Stimulated activated naive CD8-positive, alpha-beta T cell treated with anti-CD3 and anti-CD28 coated beads, Interleukin-15, amount 100 ng/mL, for 72 hours (primary cell): ENCODE measurements around the gene L3MBTL1.

Source experiments
- ATAC-seq: fragments of 150-1000 bp; cut with Tn5 transposase; 2 replicates; pipeline ENCODE4 v1.10.0; 2021; ENCODE audit warnings: mild to moderate bottlenecking, moderate library complexity
- DNase-seq, 2 donors: peaks; one replicate each; pipeline ENCODE4 v3.0.0; 2021 to 2022
- H3K27ac Mint-ChIP-seq, 2 donors: one replicate each; pipeline ENCODE4 v1.8.0; 2022; ENCODE audit warnings: mild to moderate bottlenecking in 2 of 2, mixed read lengths in 2 of 2, moderate library complexity in 2 of 2
- H3K27me3 Mint-ChIP-seq: one replicate; pipeline ENCODE4 v1.8.0; 2022; ENCODE audit warnings: mixed read lengths
- H3K4me1 Mint-ChIP-seq: one replicate; pipeline ENCODE4 v1.8.0; 2022; ENCODE audit warnings: mild to moderate bottlenecking, mixed read lengths
- H3K4me3 Mint-ChIP-seq, 2 donors: one replicate each; pipeline ENCODE4 v1.8.0; 2022; ENCODE audit warnings: mild to moderate bottlenecking in 2 of 2, mixed read lengths in 2 of 2, moderate library complexity in 1 of 2
- H3K9me3 Mint-ChIP-seq, 2 donors: one replicate each; pipeline ENCODE4 v1.8.0; 2022; ENCODE audit warnings: mixed read lengths in 2 of 2

Gene L3MBTL1

GRCh38 chr20:43525021-43525420 is 17.5 kb downstream of the L3MBTL1 start:
- no peak for DNase-seq
- no peaks in the 10 kb centered on the region for H3K27me3 Mint-ChIP-seq
- no peaks in the 10 kb centered on the region for H3K4me1 Mint-ChIP-seq
- H3K4me3 Mint-ChIP-seq: no peak overlapping the region
- no peak for ATAC-seq
- H3K9me3 Mint-ChIP-seq: peaks cover 0 to 10% of the 10 kb centered on the region in 2 donors
- H3K27ac Mint-ChIP-seq: no peak overlapping the region

DNA sequence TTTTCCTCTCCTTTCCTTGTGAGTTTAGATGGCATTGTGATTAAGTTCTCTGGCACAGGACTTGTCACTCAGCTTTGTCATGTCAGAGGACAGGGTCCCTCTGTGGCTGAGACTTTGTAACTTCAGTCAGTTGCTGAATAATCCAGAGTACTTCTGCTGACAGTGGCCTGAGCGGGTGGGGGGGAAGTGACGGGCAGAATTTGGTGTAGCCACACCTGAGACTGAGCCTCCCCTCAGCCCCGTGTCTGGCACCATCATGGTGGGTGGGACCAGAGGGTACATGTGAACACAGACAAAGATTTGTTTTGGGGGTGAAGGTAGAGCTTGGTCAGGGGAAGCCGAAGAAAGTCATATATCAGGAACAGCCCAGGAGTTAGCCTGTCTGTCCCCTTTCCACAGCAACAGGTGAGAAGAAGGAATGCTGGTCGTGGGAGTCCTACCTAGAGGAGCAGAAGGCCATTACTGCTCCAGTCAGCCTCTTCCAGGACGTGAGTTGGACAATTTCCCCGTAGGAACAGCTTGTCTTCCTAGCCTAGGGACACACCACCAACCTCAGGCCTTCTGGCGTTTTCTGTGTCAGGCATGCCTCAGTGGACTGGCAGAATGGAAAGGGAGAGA is 20.9 kb downstream of the L3MBTL1 start:
- H3K27me3 Mint-ChIP-seq: no peaks in the 10 kb centered on the region
- H3K4me1 Mint-ChIP-seq: no peaks in the 10 kb centered on the region
- no peak overlapping the region for H3K4me3 Mint-ChIP-seq
- peaks cover 0 to 10% of the 10 kb centered on the region in 2 donors for H3K9me3 Mint-ChIP-seq
- DNase-seq (no peak), ATAC-seq (no peak)
- no peak overlapping the region for H3K27ac Mint-ChIP-seq

DNA sequence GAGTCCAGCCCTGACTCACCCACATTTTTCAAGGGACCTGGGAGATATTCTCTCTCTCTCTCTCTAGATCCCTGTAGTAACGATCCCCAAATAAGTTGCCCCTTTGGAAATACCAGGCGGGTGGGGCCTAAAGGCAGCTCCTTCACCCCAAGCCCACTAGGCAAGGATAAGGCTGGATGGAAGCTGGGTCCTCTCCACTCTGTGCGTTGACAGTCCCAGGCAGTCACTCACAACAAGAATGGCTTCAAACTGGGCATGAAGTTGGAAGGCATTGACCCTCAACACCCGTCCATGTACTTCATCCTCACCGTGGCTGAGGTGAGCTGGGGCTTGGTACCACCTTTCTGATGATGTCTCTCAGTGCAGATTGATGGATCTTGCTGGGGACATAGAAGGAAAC is 21.6 kb downstream of the L3MBTL1 start:
- H3K27ac Mint-ChIP-seq: peak overlapping the region in 1 of 2 donors; percentile 52
- no peaks in the 10 kb centered on the region for H3K4me1 Mint-ChIP-seq
- no peak for ATAC-seq
- no peak overlapping the region for H3K4me3 Mint-ChIP-seq
- DNase-seq: no peak
- peaks cover 0 to 10% of the 10 kb centered on the region in 2 donors for H3K9me3 Mint-ChIP-seq
- H3K27me3 Mint-ChIP-seq: no peaks in the 10 kb centered on the region

DNA sequence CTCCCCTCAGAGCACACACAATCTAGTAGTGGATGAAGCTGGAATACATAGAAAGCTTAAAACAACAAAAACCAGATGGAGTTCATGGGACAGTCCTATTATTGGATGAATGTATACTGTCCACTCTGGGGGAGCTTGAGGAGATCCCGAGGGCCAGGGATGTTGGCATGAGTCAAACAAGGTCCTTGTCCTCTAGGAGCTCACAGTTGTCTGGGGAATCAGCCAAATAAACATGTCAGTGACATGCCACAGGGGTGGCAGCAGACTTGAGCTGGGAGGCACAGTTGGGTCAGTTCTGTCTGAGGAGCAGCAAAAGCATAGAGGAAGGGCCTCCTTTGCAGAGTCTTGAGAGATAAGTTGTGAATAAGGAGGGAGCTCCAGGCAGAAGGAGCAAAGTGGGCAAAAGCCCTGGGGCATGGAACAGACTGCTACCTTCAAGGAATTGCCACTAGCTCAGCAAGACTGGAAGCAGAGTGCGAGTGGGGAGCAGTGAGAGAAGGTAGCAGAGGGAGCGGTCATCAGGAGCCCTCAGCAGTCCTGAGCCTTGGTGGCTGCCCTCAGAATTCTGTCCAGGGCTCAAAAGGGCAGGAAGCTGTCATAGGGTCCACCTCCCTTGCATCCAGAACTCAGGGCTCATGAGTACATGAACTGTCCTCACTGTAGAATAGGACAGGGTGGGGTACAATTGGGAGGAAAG is 22.1 kb downstream of the L3MBTL1 start:
- H3K27me3 Mint-ChIP-seq: no peaks in the 10 kb centered on the region
- H3K4me3 Mint-ChIP-seq: no peak overlapping the region
- peaks cover 0 to 6% of the 10 kb centered on the region in 2 donors for H3K9me3 Mint-ChIP-seq
- DNase-seq (no peak), ATAC-seq (no peak)
- H3K4me1 Mint-ChIP-seq: no peaks in the 10 kb centered on the region
- peak overlapping the region; percentile 52 to 60 for H3K27ac Mint-ChIP-seq

- Mint-ChIP-seq H3K27ac (no peak overlapping the region), H3K9me3 (no peaks in the 10 kb centered on the region), H3K4me1 (no peaks in the 10 kb centered on the region), H3K27me3 (no peaks in the 10 kb centered on the region), H3K4me3 (no peak overlapping the region)
- no peak for ATAC-seq
- DNase-seq: no peak
Observed at GRCh38 chr20:43530321-43531090, 23.0 kb downstream of the L3MBTL1 start.

- DNase-seq: no peak
- ATAC-seq: no peak
- no peaks in the 10 kb centered on the region for H3K27me3 Mint-ChIP-seq
- no peaks in the 10 kb centered on the region for H3K4me1 Mint-ChIP-seq
- peak overlapping the region in 1 of 2 donors; percentile 31 for H3K27ac Mint-ChIP-seq
- no peaks in the 10 kb centered on the region for H3K9me3 Mint-ChIP-seq
- no peak overlapping the region for H3K4me3 Mint-ChIP-seq
Observed at GRCh38 chr20:43531091-43531443, 23.6 kb downstream of the L3MBTL1 start.

DNA sequence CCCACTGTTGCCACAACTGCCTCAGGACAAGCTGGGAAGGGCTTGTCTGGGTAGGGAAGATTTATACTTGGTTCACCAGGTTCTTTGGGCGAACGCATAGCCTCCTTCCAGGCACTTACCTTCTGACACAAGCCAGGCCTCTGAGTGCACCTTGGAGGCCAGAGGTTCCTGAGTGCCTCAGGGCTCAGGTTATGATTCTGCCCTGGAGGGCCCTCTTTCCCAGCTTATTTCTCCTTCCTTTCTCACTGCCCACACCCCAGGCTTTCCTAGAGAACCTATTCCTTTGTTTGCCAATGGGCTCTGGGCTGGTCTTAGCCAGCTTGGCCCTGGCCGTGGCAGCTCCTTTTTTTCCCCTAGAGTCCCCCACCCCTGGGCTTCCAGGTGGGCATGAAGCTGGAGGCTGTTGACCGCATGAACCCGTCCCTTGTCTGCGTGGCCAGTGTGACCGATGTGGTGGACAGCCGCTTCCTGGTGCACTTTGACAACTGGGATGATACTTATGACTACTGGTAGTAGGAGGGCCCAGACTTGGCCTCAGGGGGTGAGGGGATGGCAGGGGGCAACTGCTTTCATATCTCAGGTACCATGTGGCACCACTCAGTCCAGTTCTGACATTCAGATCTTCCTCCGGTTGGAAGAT is 25.0 kb downstream of the L3MBTL1 start:
- Mint-ChIP-seq H3K4me3 (no peak overlapping the region), H3K27me3 (no peaks in the 10 kb centered on the region), H3K27ac (no peak overlapping the region), H3K9me3 (no peaks in the 10 kb centered on the region), H3K4me1 (no peaks in the 10 kb centered on the region)
- ATAC-seq: no peak
- DNase-seq: no peak

GRCh38 chr20:43533060-43533459 is 25.6 kb downstream of the L3MBTL1 start:
- Mint-ChIP-seq H3K4me3 (no peak overlapping the region), H3K27me3 (no peaks in the 10 kb centered on the region), H3K4me1 (no peaks in the 10 kb centered on the region), H3K27ac (no peak overlapping the region), H3K9me3 (no peaks in the 10 kb centered on the region)
- ATAC-seq: no peak
- no peak for DNase-seq

GRCh38 chr20:43534016-43534415 is 26.5 kb downstream of the L3MBTL1 start:
- Mint-ChIP-seq H3K4me3 (no peak overlapping the region), H3K4me1 (no peaks in the 10 kb centered on the region), H3K9me3 (no peaks in the 10 kb centered on the region), H3K27me3 (no peaks in the 10 kb centered on the region), H3K27ac (no peak overlapping the region)
- no peak for ATAC-seq
- no peak for DNase-seq

- Mint-ChIP-seq H3K4me1 (no peaks in the 10 kb centered on the region), H3K27me3 (no peaks in the 10 kb centered on the region), H3K4me3 (no peak overlapping the region), H3K27ac (no peak overlapping the region), H3K9me3 (no peaks in the 10 kb centered on the region)
- DNase-seq: no peak
- ATAC-seq: no peak
Observed at GRCh38 chr20:43534791-43535350, 27.4 kb downstream of the L3MBTL1 start.

DNA sequence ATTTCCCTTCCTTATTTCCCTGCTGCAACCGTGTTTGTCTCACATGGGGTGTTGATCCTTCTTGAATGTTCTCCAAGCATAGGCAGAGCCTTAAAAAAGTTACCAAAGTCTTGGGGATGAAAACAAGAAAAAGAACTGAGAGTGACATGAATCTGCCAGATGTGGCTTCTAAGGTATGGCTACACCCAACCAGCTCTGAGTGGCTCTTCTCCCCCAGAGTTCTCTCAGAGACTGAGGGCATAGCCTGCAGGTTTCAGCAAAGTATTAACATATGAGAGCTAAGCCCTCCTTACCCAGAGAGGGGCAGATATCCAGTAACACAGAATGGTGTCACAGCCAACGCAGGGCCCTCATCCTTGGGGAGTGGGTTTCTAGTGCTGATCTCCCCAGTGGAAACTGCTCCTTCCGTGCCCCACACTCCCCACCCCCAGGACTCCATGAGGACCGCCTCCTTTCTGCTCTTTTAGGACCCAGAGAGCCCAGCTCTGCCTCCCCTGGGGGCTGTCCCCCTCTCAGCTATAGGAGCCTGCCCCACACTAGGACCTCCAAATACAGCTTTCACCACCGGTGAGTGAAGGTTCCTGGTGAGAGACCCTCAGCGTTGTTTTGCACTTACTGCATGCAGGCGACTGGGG is 28.0 kb downstream of the L3MBTL1 start:
- no peak overlapping the region for H3K4me3 Mint-ChIP-seq
- H3K27me3 Mint-ChIP-seq: no peaks in the 10 kb centered on the region
- DNase-seq: no peak
- no peaks in the 10 kb centered on the region for H3K9me3 Mint-ChIP-seq
- no peaks in the 10 kb centered on the region for H3K4me1 Mint-ChIP-seq
- no peak overlapping the region for H3K27ac Mint-ChIP-seq
- no peak for ATAC-seq

DNA sequence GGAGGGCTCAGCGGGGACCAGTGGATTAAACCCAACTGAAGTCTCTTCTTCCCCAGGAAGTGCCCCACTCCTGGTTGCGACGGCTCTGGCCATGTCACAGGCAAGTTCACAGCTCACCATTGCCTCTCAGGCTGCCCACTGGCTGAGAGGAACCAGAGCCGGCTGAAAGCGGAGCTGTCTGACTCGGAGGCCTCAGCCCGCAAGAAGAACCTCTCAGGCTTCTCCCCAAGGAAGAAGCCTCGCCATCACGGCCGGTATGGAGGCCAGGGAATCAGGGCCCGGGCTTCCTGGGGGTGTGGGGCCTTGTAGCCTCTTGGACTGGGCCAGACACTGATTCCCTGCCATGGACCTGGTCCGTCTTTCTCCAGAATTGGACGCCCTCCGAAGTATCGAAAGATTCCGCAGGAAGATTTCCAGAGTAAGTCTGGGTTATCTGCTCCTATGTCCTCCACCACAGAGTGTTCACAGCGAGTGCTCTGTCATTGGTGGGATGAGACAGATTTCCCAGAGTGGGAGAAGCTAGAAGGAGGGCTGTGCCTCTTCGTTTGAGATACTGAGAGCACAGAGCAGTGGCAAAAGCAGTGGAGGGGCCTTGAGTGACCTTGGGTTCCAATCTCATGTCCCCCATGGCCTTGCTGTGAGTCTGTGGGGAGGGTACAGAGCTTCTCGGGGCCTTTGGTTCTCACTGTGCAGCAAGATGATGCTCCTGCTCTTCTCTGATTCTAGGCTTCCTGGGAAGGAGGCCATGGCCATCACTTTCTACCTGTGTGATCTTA is 28.7 kb downstream of the L3MBTL1 start:
- no peaks in the 10 kb centered on the region for H3K4me1 Mint-ChIP-seq
- ATAC-seq: no peak
- no peak overlapping the region for H3K27ac Mint-ChIP-seq
- no peaks in the 10 kb centered on the region for H3K27me3 Mint-ChIP-seq
- DNase-seq: no peak
- no peaks in the 10 kb centered on the region for H3K9me3 Mint-ChIP-seq
- no peak overlapping the region for H3K4me3 Mint-ChIP-seq

DNA sequence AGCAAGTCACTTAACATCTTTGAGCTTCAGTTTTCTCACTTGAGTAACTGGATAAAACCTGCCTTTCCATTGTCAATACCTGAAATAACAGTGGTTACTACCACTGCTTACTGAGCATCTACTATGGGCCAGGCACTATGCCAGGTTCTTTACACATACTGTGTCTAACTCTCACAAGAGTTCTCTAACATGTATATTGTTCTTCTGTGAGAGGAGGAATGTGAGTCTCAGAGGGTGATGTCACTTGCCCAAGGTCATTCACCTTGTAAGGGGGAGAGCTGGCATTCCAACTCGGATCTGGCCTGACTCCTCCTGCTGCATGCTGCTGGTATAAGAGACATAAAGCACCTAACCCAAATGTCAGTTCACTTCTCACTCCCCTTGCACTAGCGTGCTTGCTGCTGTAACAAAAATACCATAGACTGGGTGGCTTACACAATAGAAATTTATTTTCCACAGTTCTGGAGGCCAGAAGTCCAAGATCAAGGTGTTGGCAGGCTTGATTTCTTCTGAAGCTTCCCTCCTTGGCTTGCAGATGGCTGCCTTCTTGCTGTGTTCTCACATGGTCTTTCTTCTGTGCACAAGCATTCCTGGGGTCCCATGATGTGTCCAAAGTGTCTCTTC is 29.4 kb downstream of the L3MBTL1 start:
- no peaks in the 10 kb centered on the region for H3K4me1 Mint-ChIP-seq
- no peak overlapping the region for H3K4me3 Mint-ChIP-seq
- ATAC-seq: no peak
- no peaks in the 10 kb centered on the region for H3K27me3 Mint-ChIP-seq
- H3K9me3 Mint-ChIP-seq: no peaks in the 10 kb centered on the region
- no peak overlapping the region for H3K27ac Mint-ChIP-seq
- no peak for DNase-seq
